Medulla oblongata (tissue), 1 donor: Measurements from ENCODE around the gene ZDHHC19.
A peak's percentile ranks its signal among the peaks of the same experiment; 100 is the strongest.
"Not testable (repeated sequence)": the region's sequence is repeated elsewhere in the genome, so short reads cannot be mapped to it uniquely, and the experiment has no call there.

ENCODE experiments used
- DNase-seq: peaks from one replicate; pipeline ENCODE4 v3.0.0-alpha.2; 2015; ENCODE audit errors: extremely low spot score

ZDHHC19 gene

DNA sequence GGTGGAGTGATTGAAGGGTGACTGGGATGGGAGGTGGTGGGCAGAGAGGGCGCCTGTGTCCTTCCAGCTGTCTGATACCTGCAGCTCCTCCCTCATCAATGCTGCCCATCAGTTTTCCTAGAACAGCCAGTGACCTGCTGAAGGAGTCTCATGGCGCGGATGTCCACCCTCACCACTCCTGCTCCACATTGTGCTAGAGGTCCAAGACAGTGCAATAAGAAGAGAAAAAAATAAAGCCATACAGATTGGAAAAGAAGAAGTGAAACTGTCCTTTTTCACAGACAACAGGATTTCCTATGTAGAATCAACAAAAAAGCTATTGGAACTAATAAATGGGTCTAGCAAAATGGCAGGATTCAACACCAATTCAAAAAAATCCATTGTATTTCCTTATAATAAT is 7.4 kb downstream of the ZDHHC19 start:
- DNase-seq: no peak

DNA sequence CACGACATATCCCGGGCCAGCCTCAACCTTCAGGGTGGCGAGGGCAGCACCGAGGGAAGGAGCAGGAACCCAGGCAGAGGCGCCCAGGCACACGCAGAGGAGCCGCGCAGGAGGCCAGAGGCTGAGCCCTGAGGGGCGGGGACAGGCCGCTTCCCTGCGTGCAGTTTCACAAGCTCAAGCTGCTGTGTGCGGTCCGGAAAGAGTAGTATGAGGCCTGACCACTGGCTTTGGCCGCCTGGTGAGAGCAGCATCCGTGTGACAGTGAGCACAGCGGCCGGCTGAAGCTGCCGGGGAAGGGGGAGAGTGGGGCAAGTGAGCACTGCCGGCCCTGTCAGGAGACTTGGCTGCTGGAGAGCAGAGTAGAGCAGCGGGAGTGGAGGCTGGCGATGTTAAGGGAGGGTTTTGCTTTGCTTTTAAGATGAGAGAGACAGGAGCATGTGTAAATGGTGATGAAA is 8.7 kb downstream of the ZDHHC19 start:
- peak; percentile 73 for DNase-seq

DNA sequence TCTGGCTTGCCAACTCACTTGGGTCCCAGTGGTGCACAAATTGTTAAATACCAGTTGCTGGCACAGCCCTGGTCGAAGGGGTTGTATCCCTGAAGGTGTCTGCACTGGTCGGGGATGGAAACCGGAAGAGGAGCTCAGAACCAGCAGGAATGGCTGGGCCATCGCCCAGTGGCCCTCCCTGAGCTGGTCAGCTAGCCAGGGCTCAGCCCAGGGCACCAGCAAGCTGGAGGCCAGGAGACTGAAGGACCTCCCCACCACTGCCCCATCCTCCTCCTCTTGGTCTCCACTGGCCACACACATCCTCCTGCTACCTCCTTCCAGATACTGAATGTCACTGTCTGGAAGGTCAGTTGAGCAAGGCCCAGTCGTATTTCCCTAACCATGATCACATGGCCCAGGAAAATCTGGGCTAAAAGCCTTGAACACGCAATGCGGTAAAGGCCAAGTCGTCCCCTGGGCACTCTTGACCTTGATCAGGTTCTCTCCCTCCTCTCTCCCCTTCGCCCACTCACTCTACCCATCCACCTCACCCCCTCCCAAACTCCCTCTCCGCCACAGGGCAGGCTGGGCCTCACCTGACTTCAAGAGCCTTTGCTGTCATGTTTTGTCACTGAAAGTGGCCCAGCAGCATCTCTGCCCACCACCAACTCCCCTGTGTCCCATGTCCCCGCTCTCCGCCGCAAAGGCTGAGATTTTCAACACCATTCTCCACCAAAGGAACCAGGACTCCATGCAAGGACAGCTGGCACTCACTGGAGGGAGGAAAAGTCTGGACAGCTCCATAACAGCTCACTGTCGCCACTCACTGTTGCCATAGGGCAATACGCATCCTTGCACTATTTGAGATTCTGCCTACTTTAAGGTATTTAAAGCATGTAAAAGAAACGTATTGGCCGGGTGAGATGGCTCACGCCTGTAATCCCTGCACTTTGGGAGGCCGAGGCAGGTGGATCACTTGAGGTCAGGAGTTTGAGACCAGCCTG is 12.1 kb downstream of the ZDHHC19 start:
- no peak for DNase-seq

DNA sequence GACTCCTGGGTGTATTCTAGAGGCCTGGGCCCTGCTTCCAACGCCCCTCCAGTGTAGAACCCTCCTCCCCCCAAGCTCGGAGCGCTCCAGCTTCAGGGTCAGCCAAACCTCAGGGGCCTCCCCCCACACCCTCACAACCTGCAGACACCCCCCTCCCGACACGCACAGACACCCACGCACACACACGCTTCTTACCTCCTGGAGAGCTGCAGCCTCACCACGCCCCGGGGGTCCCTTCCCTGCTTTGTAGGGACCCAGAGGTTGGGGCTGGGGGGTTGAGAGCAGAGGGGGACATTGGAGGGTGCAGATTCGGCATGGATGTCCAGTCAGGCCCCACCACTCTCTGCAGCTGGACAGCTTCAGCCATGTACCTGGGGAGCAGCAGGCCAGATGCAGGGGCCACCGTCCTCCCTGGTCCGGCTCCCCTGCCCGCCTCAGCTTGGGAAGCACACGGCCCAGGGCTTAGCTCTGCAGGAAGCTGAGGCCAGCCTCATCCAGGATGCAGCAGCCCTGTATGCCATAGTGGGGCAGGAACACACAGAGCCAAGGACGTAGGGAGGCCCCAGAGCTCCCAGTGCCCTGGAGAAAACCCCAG is 13.0 kb downstream of the ZDHHC19 start:
- no peak for DNase-seq

DNA sequence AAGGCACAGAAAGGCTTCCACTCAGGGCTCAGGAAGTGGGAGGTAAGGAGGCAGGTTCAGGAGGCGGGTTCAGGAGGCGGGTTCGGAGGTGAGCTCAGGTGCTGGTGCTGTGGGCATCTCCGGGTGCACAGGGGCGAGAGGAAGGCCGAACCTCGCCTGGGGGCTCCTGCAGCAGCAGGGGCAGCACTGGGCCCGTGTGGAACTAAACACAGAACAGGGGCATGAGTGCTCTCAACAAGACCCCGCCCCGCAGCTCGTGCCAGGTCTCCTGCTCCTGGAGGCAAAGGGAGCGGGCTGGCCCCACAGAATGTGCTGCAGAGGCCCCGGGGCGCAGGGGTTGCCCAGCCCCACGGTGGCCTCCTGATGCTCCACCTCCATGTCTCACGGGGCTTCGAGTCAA is 13.7 kb downstream of the ZDHHC19 start:
- no peak for DNase-seq

DNA sequence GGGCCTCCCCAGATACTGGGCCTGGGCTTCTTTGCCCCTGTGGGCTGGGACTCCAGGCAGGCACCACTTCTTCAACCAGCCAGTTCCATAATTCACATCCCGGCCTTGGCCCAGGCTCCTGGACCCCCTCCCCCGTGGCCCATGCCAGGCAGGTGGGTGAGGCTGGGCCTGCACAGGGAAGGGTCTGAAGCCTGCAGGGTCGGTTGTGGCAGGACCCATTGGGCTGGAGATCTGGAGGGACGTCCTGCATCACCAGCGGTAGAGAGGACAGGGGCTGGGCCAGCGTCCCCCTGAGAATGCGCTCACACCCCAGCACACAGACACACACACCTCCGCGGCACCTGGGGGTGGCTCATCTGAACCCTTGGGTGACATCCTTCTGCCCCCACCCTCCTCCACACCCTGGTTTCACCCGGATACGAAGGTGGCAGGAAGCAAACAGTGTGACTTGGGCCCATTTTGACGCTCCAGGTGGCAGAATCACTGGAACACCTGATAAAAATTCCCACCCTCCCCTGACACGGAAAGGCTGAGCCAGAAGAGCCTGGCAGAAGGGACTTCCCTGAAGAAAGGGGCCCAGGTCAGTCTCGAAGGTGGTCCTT is 15.4 kb downstream of the ZDHHC19 start:
- no peak for DNase-seq

DNA sequence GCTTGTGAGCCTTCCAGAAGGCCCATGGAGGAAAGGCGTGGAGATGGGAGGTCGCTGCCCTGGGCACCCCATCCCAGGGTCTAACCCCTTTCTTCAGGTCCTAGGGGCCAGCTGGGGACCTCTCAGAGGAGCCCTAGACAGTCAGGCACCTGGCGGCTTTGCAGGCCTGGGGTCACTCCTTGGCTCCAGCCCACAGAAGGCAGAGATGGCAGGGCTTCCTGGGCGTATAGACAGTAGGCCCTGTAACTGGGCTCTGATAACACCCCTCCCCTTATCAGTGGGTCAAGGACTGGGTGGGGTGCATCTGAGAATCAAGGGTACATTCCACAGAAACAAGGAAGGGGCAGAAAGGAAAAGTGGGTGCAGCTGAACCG is 16.7 kb downstream of the ZDHHC19 start:
- DNase-seq: no peak

DNA sequence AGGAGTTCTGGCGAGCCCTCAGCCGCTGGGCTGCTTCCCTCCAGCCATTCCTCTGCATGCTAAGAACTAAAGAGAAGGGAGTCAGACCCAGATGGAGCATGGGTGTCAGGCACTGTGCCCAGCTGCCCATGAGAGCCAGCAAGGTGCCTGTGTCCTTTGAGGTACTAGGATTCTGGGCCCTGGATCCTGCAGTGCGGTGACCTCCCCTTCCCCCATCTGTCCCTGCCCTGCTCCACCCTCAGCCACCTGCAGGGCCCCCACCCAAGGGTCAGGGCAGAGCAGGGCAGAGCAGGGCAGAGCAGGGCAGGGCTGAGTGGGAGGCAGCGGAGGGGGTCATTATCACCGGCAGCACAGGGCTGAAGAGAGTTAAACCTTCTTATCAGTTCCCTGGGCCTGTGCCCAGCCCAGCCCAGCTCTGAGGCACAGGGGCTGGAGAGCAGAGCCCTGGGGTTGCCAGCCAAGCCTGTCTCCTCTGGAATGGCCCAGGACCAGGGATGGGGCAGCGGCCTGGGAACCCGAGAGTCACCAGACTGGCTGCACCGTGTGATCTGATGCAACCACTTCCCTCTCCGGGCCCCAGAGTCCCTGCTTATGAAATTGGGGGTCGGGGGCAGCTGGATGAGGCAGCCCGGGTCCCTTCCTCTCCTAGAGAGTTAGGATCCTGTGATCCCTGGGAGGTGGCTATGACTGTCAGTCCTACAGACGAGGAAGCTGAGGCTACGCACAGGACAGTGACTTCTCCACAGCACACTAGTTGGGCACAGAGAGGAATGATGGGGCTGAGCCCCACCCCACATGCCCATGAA is 17.3 kb downstream of the ZDHHC19 start:
- no peak for DNase-seq

DNA sequence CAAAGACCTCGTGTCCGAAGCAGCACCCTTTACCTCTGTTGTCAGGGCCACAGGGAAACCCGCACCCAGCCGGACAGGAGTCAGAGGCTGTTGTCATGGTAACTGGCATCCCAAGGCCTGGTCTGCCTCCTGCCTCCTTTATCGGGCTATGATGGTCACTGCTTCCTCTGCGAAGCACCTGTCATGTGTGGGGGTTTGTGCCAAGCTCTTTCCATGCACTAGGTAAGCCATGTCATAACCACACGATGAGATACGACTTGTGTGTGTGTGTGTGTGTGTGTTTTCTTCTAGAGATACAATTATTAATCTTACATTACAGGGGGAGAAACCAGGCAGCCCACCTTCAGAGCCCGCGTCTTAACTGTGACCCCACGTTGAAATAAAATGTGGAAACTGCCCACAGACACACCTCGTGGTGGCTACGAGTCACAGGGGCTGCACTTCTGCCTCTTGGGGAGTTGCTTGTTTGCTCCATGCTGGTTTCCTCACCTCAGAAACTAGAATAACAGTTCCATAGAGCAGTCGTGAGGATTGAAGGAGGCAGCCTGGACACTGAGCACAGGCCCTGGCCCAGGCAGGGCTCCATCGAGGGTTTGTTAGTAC is 18.0 kb downstream of the ZDHHC19 start:
- DNase-seq: no peak

DNA sequence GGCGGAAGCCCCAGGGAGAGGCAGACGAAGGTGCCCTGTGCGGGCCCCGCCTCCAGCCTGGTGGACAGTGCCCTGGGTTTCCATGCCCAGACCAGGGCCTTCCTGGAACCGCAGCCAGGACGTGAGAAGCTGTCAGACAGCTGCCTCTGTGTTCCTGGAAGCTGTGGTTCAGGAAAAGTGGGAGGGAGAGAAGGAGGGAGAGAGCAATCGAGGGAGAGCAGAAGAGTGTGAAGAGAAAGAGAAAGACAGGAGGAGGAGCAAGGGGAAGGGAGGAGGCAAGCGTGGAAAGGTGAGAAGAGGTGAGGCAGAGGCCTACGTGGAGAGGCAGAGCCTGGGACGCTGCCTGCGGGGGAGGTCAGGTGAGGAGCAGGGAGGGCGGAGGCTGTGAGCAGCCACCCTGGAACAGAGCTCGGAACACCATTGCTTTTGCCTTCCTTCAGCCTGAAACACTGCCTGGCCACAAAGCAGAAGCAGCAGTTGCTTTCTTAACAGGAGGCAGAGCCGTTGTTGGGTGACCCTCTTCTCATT is 18.6 kb downstream of the ZDHHC19 start:
- DNase-seq: no peak

DNA sequence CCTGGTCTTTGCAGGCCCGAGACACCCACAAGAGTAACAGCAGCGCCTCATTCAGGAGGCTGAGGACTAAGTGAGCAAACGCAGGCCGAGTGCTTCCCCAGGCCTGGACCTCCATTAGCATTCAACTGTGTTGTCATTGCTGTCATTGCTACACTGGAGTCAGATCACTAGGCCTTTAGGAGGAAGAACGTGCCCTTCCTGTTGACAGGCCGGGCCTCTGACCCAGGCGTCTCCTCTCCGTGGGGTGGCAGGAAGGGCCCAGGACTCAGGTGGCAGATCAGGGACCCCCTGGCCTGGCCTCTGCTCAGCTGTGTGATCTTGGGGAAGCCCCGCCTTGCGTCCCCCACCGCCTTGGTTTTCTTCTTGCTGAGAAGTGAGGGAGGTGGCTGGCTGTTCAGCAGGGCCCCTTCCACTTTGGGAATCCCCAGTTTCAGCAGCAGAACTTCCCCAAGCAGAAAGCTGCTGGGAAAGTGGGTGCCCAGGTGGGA is 19.1 kb downstream of the ZDHHC19 start:
- no peak for DNase-seq

DNA sequence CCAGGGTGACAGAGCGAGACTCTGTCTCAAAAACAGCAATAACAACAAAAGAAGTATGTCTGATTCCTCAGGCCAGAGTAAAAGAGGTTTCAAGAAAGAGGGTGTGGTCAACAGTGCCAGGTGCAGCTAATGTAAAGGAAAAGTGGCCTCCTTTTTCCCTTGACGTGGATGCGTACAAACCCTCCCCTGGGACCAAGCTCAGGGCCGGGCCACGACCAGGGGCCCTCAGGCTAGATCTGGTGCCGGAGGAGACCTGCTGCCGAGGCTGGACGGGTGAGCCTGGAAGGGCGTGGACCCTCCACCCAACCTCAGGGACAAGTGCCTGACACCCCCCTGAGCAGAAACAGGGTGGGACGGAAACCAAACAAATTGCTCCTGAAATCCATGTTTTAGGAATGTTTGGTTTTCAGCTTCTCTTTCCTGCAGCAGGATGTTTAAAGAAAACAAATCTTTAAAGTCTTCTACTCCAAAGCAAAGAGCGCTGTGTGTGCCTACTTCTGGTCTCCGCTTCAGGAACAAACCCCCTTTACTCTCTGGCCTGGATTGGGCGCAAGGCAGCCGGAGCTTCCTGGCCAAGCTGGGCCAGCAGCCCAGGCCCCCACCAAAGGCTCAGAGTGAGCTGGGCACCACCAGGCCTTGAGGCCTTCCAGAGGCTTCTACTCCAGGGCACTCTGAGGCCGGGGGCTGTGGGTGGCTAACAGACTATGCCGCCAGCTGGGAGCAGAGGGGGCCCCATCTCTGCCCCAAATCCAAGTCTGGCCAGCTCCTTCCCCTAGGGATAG is 21.4 kb downstream of the ZDHHC19 start:
- peak; percentile 54 for DNase-seq

DNA sequence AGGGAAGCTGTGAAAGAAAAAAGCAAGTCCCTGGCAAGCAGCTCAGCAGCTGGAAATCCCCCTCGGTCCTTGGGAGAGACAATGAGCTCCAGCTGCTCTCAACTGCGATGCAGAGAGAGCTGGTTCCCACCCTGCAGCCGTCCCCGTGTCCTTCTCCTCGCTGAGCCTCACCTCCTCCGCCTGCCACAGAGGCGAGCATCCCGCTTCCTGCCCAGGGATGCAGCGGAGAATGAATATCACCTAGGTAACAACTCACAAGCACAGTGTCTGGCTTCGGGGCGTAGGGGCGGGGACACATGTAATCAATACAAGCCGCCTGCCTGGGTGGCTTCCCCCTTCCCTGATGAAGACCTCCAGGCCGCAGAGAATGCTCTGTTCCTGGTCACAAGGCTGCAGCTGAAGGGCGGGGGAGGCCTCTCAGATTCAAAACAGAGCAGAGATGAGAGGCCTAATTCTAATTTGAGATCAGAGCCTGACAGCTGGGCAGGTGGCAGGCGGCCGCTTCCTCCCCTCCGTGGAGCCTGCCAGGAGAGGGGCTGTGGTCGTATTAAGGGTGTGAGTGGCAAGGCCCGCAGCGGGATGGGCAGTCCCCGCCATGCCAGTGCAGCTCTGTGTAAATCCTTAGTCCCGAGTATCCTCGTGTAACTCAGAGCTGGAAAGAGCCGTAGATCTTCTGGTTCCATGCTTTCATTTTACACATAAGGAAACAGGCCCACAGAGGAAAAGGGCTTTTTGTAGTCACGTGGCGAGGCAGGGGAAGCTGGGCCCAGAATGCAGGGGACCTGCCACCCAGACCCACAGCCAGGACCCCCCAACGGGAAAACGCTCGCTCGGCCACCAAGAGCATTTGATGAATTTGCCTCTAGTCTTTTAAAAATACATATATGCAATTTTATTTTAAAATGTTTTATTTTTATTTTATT is 24.3 kb downstream of the ZDHHC19 start:
- peak; percentile 44 for DNase-seq

DNA sequence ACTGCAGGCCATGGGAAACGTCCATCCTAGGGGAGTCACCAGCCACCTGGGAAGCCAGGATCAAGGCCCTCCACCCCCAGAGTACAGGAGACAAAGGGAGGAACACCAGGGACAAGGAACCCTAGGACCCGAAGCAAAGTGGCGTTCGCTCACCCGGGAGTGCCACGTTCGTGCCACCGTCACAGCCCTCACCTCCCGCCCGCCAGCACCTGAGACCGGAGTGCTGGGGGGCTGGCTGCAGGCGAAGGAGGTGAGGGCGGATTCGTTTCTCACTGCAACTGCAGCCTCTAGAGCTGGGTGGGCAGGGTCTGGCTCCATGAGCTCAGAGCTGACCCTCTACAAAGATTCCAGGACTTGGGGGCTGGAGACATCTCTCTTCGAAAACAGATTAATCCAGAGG is 26.3 kb downstream of the ZDHHC19 start:
- no peak for DNase-seq

DNA sequence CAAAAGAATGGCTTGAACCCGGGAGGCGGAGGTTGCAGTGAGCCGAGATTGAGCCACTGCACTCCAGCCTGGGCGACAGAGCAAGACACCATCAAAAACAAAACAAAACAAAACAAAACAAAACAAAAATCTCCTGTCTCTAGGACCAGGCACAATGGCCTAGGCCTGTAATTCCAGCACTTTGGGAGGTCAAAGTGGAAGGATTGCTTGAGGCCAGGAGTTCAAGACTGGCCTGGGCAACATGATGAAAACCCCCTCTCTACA is 27.1 kb downstream of the ZDHHC19 start:
- DNase-seq: not testable (repeated sequence)

DNA sequence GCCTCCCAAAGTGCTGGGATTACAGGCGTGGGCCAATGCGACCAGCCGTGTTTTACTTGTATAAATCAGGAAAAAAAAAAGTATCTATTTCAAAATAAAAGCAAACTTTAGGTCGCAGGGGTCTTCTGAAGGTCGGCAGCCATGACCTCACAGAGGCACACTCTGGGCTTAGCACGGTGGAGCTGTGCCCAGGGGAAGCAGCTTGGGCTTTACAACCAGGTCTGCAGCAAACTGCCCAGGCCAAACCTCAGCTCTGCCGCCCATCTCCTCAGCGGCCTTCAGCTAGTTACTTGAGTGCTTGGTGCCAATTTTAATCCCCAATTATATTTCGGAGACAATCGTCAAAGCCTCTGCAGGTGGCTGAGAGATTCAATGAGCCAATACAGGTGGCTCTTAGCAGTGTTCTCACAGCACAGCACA is 30.1 kb downstream of the ZDHHC19 start:
- no peak for DNase-seq

DNA sequence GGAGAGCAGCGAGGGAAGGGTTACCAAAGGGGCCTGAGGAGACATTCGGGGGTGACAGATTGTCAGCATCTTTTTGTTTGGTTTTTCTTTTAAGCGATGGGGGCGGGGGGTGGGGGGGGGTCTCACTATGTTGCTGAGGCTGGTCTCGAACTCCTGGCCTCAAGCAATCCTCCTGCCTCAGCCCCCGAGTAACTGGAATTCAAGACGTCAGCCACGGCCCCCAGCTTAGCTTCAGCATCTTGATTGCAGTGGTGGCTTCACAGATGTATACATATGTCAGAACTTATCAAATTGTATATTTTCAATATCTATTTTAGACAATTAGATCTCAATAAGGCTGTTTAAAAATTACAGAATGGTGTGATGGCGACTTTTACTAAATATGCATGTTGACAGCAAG is 30.9 kb downstream of the ZDHHC19 start:
- no peak for DNase-seq

DNA sequence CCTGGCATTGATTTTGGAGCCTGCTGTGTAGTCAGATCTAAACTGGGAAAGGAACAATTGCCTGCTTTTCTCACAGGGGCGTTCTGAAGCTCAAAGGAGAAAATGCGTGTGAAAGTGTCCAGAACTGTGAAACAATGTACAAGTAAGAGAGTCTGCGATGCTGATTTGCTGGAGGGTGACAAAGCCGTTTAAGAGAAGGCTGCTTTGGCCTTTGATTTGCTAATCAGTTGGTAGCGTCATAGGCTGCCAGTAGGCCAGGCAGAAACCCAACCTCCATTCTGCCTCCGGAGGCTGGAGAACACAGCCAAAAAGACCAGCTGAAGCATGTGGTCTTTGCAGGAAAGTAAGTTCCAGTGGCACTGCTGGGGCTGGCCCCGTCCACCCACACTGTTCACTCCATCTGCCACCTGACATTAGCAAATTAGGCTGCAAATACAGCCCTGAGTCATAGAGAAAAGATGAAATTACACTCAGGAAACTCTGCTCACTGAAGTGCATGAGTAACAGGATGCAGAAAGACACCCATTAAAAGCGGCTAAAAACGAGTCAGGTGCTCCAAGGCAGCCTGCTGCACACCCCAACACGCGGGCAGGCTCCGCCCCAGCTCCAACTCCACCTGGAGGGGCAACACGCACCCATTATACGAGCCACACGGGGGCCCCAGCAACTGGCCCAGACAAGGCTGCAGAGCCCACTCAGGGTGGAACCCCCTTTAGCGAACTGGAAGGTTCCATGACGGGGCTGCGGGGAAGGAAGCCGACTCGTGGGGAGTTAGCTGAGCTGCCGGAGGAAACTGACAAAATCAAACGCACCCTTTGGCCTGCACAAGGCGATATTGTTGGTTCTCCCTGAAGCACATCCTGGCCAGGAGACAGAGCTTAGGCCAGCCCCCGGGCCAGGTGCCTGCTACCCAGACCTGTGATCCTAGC is 31.6 kb downstream of the ZDHHC19 start:
- DNase-seq: peak; percentile 93
